GM12891 (cell line): Measurements from ENCODE around the gene IRF1.

Experiments used
- POLR2A ChIP-seq: IDR thresholded peaks from 2 replicates; pipeline ENCODE4 v1.6.1; 2011; ENCODE audit warnings: low read depth, low read length, control low read depth
- POLR2AphosphoS5 ChIP-seq: IDR thresholded peaks from 2 replicates; pipeline ENCODE4 v1.6.1; 2011; ENCODE audit warnings: low read depth, low read length, control low read depth

GRCh38 chr5:132435447-132435846, 55.1 kb downstream of the IRF1 start:
- no peak for TF ChIP-seq POLR2AphosphoS5
- no peak for TF ChIP-seq POLR2A
